CD4-positive, alpha-beta T cell treated with Interleukin-15 for 4 hours (primary cell): ENCODE data around the gene BMP4.

Experiments used
- DNase-seq: peaks from one replicate; pipeline ENCODE4 v3.0.0-alpha.2; 2020; ENCODE audit warnings: low spot score

Gene BMP4

GRCh38 chr14:53963320-53964227 lies 6.9 kb upstream of the BMP4 start:
- DNase-seq: no peak

GRCh38 chr14:53962953-53963319 lies 6.3 kb upstream of the BMP4 start:
- no peak for DNase-seq

GRCh38 chr14:53958628-53959027 lies 2.0 kb upstream of the BMP4 start:
- DNase-seq: no peak

- no peak for DNase-seq
Observed at GRCh38 chr14:53957739-53958138, 1.1 kb upstream of the BMP4 start.

GRCh38 chr14:53955671-53956426 lies 776 bp downstream of the BMP4 start:
- DNase-seq: no peak

- no peak for DNase-seq
Observed at GRCh38 chr14:53955229-53955556, 1.4 kb downstream of the BMP4 start.

- DNase-seq: no peak
Observed at GRCh38 chr14:53954551-53955228, 1.9 kb downstream of the BMP4 start.

- no peak for DNase-seq
Observed at GRCh38 chr14:53953828-53954550, 2.6 kb downstream of the BMP4 start.

- DNase-seq: no peak
Observed at GRCh38 chr14:53953002-53953827, 3.4 kb downstream of the BMP4 start.

GRCh38 chr14:53952533-53952932 lies 4.1 kb downstream of the BMP4 start:
- DNase-seq: no peak

- DNase-seq: no peak
Observed at GRCh38 chr14:53951627-53952303, 4.9 kb downstream of the BMP4 start.

GRCh38 chr14:53951243-53951626 lies 5.4 kb downstream of the BMP4 start:
- DNase-seq: no peak

GRCh38 chr14:53950031-53950793 lies 6.4 kb downstream of the BMP4 start:
- DNase-seq: no peak

GRCh38 chr14:53949201-53949600 lies 7.4 kb downstream of the BMP4 start:
- no peak for DNase-seq

- DNase-seq: no peak
Observed at GRCh38 chr14:53948205-53948884, 8.3 kb downstream of the BMP4 start.

- no peak for DNase-seq
Observed at GRCh38 chr14:53947452-53948204, 9.0 kb downstream of the BMP4 start.

- no peak for DNase-seq
Observed at GRCh38 chr14:53947094-53947445, 9.6 kb downstream of the BMP4 start.

- DNase-seq: no peak
Observed at GRCh38 chr14:53946404-53947093, 10.1 kb downstream of the BMP4 start.
